Liver (tissue), 9 donors: Measurements from ENCODE around the gene RIPOR1. TPM values are rescaled to one million over a fixed set of nuclear protein-coding genes. Genes with fewer than 3 reads are reported as not detected.

Experiments
- DNase-seq: peaks from one replicate; pipeline ENCODE4 v3.0.0-alpha.2; 2017; ENCODE audit warnings: low spot score
- H3K27ac ChIP-seq, 2 donors: one replicate each; pipeline ENCODE4 v1.7.0; 2013; ENCODE audit warnings: inconsistent platforms in 2 of 2, low read length in 2 of 2, control low read depth in 1 of 2, low read depth in 1 of 2, mild to moderate bottlenecking in 1 of 2
- H3K27me3 ChIP-seq, 4 donors: one replicate each; pipeline versions ENCODE4 v1.6.1 to v1.7.0; 2013; ENCODE audit warnings: low read length in 3 of 4, inconsistent platforms in 1 of 4, mild to moderate bottlenecking in 1 of 4, moderate library complexity in 1 of 4; ENCODE audit not compliant: control insufficient read depth in 4 of 4, insufficient read depth in 4 of 4
- H3K36me3 ChIP-seq, 4 donors: one replicate each; pipeline versions ENCODE4 v1.6.1 to v1.7.0; 2013; ENCODE audit warnings: low read length in 3 of 4, mild to moderate bottlenecking in 3 of 4, low read depth in 1 of 4, moderate library complexity in 1 of 4; ENCODE audit not compliant: control insufficient read depth in 4 of 4, insufficient read depth in 3 of 4
- H3K4me1 ChIP-seq, 4 donors: one replicate each; pipeline versions ENCODE4 v1.6.1 to v1.7.0; 2013; ENCODE audit warnings: low read length in 3 of 4, mild to moderate bottlenecking in 3 of 4, moderate library complexity in 1 of 4; ENCODE audit not compliant: control insufficient read depth in 4 of 4, insufficient read depth in 4 of 4
- H3K4me3 ChIP-seq, 3 donors: one replicate each; pipeline versions ENCODE4 v1.6.1 to v1.7.0; 2013; ENCODE audit warnings: low read length in 3 of 3, control low read depth in 1 of 3, low read depth in 1 of 3, mild to moderate bottlenecking in 1 of 3
- H3K9ac ChIP-seq, 2 donors: one replicate each; pipeline ENCODE4 v1.7.0; 2013; ENCODE audit warnings: low read length in 2 of 2, mild to moderate bottlenecking in 2 of 2, moderate library complexity in 2 of 2, control low read depth in 1 of 2, low read depth in 1 of 2
- H3K9me3 ChIP-seq, 4 donors: one replicate each; pipeline versions ENCODE4 v1.6.1 to v1.7.0; 2013; ENCODE audit warnings: low read length in 3 of 4; ENCODE audit not compliant: control insufficient read depth in 4 of 4
- EGR1 ChIP-seq, 2 donors: IDR thresholded peaks; 2 replicates each; pipeline ENCODE4 v1.6.1; 2016 to 2018; ENCODE audit warnings: antibody characterized with exemption in 2 of 2, low read depth in 2 of 2
- FOXA1 ChIP-seq: IDR thresholded peaks from 2 replicates; pipeline ENCODE4 v1.6.1; 2016; ENCODE audit warnings: antibody characterized with exemption
- FOXA2 ChIP-seq: IDR thresholded peaks from 2 replicates; pipeline ENCODE4 v1.6.1; 2016; ENCODE audit warnings: antibody characterized with exemption
- GABPA ChIP-seq, 2 donors: IDR thresholded peaks in 1 of 2; conservative IDR thresholded peaks in 1 of 2; 2 replicates each; pipeline ENCODE4 v1.6.1; 2016; ENCODE audit warnings: antibody characterized with exemption in 2 of 2, mild to moderate bottlenecking in 1 of 2, moderate library complexity in 1 of 2
- HNF4A ChIP-seq, 2 donors: conservative IDR thresholded peaks; 2 replicates each; pipeline ENCODE4 v1.6.1; 2016; ENCODE audit warnings: antibody characterized with exemption in 2 of 2, mild to moderate bottlenecking in 2 of 2
- HNF4G ChIP-seq: IDR thresholded peaks from 2 replicates; pipeline ENCODE4 v1.6.1; 2016; ENCODE audit warnings: antibody characterized with exemption
- JUND ChIP-seq, 2 donors: IDR thresholded peaks; 2 replicates each; pipeline ENCODE4 v1.6.1; 2016; ENCODE audit warnings: antibody characterized with exemption in 2 of 2
- NR2F2 ChIP-seq: IDR thresholded peaks from 2 replicates; pipeline ENCODE4 v1.6.1; 2016; ENCODE audit warnings: antibody characterized with exemption
- RAD21 ChIP-seq, 2 donors: IDR thresholded peaks; 2 replicates each; pipeline ENCODE4 v1.6.1; 2016; ENCODE audit warnings: antibody characterized with exemption in 2 of 2, mild to moderate bottlenecking in 2 of 2
- RXRA ChIP-seq, 2 donors: IDR thresholded peaks; 2 replicates each; pipeline ENCODE4 v1.6.1; 2017 to 2018; ENCODE audit warnings: antibody characterized with exemption in 2 of 2, mild to moderate bottlenecking in 1 of 2
- SP1 ChIP-seq: IDR thresholded peaks from 2 replicates; pipeline ENCODE4 v1.6.1; 2018; ENCODE audit warnings: antibody characterized with exemption, mild to moderate bottlenecking
- TAF1 ChIP-seq: conservative IDR thresholded peaks from 2 replicates; pipeline ENCODE4 v1.6.1; 2016; ENCODE audit warnings: antibody characterized with exemption, mild to moderate bottlenecking
- YY1 ChIP-seq: IDR thresholded peaks from 2 replicates; pipeline ENCODE4 v1.6.1; 2016; ENCODE audit warnings: antibody characterized with exemption, mild to moderate bottlenecking
- WGBS: extraction: QIAGEN DNeasy Blood & Tissue Kit; methylation state at CpG from one replicate; pipeline ENCODE4 v1.1.7; 2013; 5-methylcytosine and 5-hydroxymethylcytosine counted together
- polyA plus RNA-seq, 2 donors: library from polyadenylated mRNA; stranded (reverse) in 1 of 2; unstranded in 1 of 2; fragments of 200-250 nt in 1 of 2; fragments of >200 nt in 1 of 2; fragmentation: Nextera tagmentation in 1 of 2; extraction: Ambion mirVana in 1 of 2; gene quantifications; one replicate each; pipeline versions ENCODE4 v1.2.1 to v1.2.3, GENCODE V29; 2013 to 2015
- total RNA-seq, 2 donors: library from RNA; depleted of rRNA; stranded (reverse); fragments of >200 nt; gene quantifications; one replicate each; pipeline ENCODE4 v1.2.3, GENCODE V29; 2014
- TF ChIP-seq, protein P1 (sequence below): fragments of 150-350 bp; IDR thresholded peaks from 2 replicates; pipeline ENCODE4 v1.5.1; 2017; ENCODE audit warnings: improper control_type of control experiment, low read depth, low read length; ENCODE audit not compliant: missing input control
- TF ChIP-seq, protein P2 (sequence below): IDR thresholded peaks from 2 replicates; pipeline ENCODE4 v1.6.1; 2016; ENCODE audit warnings: antibody characterized with exemption
- TF ChIP-seq, protein P3 (sequence below): IDR thresholded peaks from 2 replicates; pipeline ENCODE4 v1.6.1; 2016; ENCODE audit warnings: antibody characterized with exemption, mild to moderate bottlenecking
- TF ChIP-seq, protein P4 (sequence below): IDR thresholded peaks from 2 replicates; pipeline ENCODE4 v1.6.1; 2016; ENCODE audit warnings: antibody characterized with exemption
- TF ChIP-seq, protein P5 (sequence below): IDR thresholded peaks from 2 replicates; pipeline ENCODE4 v1.6.1; 2016; ENCODE audit warnings: antibody characterized with exemption
- donor health status: healthy.
- donor health status: healthy.
- donor health status: healthy.
- donor health status: healthy.
- donor health status: healthy.

RIPOR1 gene
- total and polyA plus RNA-seq, 4 donors = 7.6 to 25.2 (median 15.3) TPM

DNA sequence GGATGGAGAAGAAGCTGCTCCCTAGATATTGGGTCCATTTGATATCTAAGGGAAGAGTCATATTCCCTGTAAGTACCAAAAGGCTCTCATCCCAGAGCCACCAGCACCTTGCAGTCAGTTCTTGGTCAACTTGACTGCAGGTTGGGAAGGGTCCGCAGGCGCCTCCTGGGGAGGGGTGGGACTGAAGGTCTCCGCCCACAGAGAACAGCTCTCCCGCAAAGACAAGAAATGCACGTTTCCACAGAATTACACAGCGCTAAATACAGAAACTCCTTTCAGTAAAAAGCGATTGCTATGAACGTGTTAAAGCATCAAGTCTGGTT is 32.8 kb downstream of the RIPOR1 start:
- peak overlapping the region; percentile 10 to 52 for H3K9ac ChIP-seq
- H3K36me3 ChIP-seq = no peaks in the 10 kb centered on the region
- no peak for DNase-seq
- TF ChIP-seq, protein P1, sequence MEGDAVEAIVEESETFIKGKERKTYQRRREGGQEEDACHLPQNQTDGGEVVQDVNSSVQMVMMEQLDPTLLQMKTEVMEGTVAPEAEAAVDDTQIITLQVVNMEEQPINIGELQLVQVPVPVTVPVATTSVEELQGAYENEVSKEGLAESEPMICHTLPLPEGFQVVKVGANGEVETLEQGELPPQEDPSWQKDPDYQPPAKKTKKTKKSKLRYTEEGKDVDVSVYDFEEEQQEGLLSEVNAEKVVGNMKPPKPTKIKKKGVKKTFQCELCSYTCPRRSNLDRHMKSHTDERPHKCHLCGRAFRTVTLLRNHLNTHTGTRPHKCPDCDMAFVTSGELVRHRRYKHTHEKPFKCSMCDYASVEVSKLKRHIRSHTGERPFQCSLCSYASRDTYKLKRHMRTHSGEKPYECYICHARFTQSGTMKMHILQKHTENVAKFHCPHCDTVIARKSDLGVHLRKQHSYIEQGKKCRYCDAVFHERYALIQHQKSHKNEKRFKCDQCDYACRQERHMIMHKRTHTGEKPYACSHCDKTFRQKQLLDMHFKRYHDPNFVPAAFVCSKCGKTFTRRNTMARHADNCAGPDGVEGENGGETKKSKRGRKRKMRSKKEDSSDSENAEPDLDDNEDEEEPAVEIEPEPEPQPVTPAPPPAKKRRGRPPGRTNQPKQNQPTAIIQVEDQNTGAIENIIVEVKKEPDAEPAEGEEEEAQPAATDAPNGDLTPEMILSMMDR = no peak
- no peak for TF ChIP-seq TAF1
- TF ChIP-seq SP1 = no peak
- TF ChIP-seq YY1 = no peak
- TF ChIP-seq FOXA1 = no peak
- TF ChIP-seq RXRA (IDR thresholded peaks at IDR 0.05) = no peak
- no peak for TF ChIP-seq HNF4G
- no peak for TF ChIP-seq HNF4A (conservative IDR thresholded peaks at IDR 0.05)
- peak overlapping the region; percentile 72 to 76 for H3K27ac ChIP-seq
- 5% methylated on average over 8 of the region's 8 CpGs for WGBS
- no peaks in the 10 kb centered on the region for H3K27me3 ChIP-seq
- peaks cover 2 to 31% (median 24%) of the 10 kb centered on the region in 4 donors for H3K4me1 ChIP-seq
- H3K9me3 ChIP-seq = no peaks in the 10 kb centered on the region
- peak overlapping the region; percentile 52 to 97 (median 68) for H3K4me3 ChIP-seq

DNA sequence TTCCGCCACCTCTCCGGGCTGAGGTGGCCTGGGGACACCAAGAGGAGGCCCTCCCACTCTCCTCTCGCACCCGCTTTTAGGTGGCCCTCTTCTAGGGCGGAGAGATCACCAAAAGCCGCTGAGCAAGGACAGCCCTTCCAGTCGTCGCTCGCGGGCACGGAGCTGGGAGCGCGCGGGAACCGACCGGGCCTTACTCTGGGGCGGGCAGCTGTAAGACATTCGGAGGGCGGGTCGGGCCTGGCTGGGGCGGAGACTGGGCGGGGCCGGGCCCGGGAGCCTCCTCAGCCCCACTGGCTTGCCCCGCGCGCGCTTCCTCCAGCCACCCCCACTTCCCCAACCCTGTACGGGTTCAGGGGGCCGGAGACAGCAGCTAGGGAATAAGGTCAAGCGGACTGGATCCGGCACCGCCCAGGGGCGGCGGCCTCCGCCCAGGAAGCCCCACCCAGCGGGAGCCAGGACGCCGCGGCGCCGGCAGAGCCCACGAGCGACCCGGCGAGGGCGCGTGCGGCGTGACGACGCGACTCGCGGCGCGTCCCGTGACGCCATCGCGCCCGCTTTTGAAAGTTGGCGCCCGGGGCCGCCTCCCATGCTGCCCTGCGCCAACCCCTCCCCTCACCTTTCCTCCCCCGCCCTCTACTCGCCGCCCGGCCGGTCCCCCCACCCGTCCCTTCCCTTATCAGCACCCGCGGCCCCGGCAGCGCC is 33.3 kb downstream of the RIPOR1 start:
- peak; percentile 94 for DNase-seq
- under 1% methylated on average over 76 of the region's 76 CpGs for WGBS
- Histone ChIP-seq H3K36me3 (no peaks in the 10 kb centered on the region), H3K4me1 (peaks cover 4 to 34% (median 27%) of the 10 kb centered on the region in 4 donors), H3K9me3 (no peaks in the 10 kb centered on the region), H3K27me3 (no peaks in the 10 kb centered on the region), H3K27ac (peak overlapping the region; percentile 72 to 76), H3K4me3 (peak overlapping the region; percentile 52 to 97 (median 68)), H3K9ac (peak overlapping the region in 1 of 2 donors; percentile 52)
- TF ChIP-seq JUND (IDR thresholded peaks at IDR 0.05) (no peak), EGR1 (IDR thresholded peaks at IDR 0.05; ENCODE audit: low read depth in 2 of 2) (peak; percentile 38 to 46), SP1 (peak; percentile 87), FOXA2 (no peak), YY1 (no peak), RXRA (IDR thresholded peaks at IDR 0.05) (peak; percentile 70), HNF4G (peak; percentile 19), NR2F2 (peak; percentile 46), FOXA1 (no peak), RAD21 (IDR thresholded peaks at IDR 0.05) (peak; percentile 19 to 49), HNF4A (conservative IDR thresholded peaks at IDR 0.05) (peak; percentile 37 to 46), TAF1 (no peak), GABPA (IDR thresholded peaks at IDR 0.05 in 1 of 2, conservative IDR thresholded peaks at IDR 0.05 in 1 of 2) (peak in 1 of 2 donors; percentile 66)
- TF ChIP-seq, protein P2, sequence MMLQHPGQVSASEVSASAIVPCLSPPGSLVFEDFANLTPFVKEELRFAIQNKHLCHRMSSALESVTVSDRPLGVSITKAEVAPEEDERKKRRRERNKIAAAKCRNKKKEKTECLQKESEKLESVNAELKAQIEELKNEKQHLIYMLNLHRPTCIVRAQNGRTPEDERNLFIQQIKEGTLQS = no peak
- TF ChIP-seq, protein P1 = no peak
- TF ChIP-seq, protein P3, sequence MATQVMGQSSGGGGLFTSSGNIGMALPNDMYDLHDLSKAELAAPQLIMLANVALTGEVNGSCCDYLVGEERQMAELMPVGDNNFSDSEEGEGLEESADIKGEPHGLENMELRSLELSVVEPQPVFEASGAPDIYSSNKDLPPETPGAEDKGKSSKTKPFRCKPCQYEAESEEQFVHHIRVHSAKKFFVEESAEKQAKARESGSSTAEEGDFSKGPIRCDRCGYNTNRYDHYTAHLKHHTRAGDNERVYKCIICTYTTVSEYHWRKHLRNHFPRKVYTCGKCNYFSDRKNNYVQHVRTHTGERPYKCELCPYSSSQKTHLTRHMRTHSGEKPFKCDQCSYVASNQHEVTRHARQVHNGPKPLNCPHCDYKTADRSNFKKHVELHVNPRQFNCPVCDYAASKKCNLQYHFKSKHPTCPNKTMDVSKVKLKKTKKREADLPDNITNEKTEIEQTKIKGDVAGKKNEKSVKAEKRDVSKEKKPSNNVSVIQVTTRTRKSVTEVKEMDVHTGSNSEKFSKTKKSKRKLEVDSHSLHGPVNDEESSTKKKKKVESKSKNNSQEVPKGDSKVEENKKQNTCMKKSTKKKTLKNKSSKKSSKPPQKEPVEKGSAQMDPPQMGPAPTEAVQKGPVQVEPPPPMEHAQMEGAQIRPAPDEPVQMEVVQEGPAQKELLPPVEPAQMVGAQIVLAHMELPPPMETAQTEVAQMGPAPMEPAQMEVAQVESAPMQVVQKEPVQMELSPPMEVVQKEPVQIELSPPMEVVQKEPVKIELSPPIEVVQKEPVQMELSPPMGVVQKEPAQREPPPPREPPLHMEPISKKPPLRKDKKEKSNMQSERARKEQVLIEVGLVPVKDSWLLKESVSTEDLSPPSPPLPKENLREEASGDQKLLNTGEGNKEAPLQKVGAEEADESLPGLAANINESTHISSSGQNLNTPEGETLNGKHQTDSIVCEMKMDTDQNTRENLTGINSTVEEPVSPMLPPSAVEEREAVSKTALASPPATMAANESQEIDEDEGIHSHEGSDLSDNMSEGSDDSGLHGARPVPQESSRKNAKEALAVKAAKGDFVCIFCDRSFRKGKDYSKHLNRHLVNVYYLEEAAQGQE = peak; percentile 88
- TF ChIP-seq, protein P4, sequence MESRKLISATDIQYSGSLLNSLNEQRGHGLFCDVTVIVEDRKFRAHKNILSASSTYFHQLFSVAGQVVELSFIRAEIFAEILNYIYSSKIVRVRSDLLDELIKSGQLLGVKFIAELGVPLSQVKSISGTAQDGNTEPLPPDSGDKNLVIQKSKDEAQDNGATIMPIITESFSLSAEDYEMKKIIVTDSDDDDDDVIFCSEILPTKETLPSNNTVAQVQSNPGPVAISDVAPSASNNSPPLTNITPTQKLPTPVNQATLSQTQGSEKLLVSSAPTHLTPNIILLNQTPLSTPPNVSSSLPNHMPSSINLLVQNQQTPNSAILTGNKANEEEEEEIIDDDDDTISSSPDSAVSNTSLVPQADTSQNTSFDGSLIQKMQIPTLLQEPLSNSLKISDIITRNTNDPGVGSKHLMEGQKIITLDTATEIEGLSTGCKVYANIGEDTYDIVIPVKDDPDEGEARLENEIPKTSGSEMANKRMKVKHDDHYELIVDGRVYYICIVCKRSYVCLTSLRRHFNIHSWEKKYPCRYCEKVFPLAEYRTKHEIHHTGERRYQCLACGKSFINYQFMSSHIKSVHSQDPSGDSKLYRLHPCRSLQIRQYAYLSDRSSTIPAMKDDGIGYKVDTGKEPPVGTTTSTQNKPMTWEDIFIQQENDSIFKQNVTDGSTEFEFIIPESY = no peak
- TF ChIP-seq, protein P5, sequence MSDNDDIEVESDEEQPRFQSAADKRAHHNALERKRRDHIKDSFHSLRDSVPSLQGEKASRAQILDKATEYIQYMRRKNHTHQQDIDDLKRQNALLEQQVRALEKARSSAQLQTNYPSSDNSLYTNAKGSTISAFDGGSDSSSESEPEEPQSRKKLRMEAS = peak; percentile 32
